Measurements from ENCODE around the gene XIST. TPM values are rescaled to one million over a fixed set of nuclear protein-coding genes. Genes with fewer than 3 reads are reported as not detected.
A peak's percentile ranks its signal among the peaks of the same experiment; 100 is the strongest.

XIST gene
- total RNA-seq, 4 donors from 2014 or later, result 0.73 to 22.6 (median 20.0) TPM; not detected in 1

DNA sequence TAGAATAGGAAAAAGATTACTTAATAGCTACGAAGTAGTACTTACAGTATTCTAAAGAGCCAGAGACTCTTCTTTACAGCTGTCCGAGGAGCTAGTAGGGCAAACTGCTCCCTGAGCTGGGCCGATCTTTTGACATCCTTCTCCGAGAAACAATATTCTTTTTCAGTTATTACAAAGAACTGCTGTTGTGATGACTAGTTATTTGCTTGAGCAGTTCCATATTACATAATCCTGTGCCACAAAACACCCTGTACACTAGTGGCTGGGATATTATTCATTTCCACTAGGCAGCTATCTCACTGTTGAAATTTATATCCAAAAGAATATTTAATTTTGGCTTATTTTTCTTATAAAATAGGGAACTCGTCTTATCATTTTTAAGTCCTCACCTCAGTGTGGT, 11.2 kb downstream of the XIST start:
- in situ Hi-C loops (cut with MboI; ENCODE audit: low sequenced_read_pairs in 4 of 4) (no loop called here), intact Hi-C loops (cut with DNase I; ENCODE audit: low total_unique reads) (no loop called here)
- peak overlapping the region in 1 of 4 donors; percentile 7 for H3K27ac ChIP-seq
- ATAC-seq, result no peak
- H3K4me3 ChIP-seq, result no peak overlapping the region
- H3K36me3 ChIP-seq, result no peaks in the 10 kb centered on the region
- no peak for DNase-seq
- no peaks in the 10 kb centered on the region for H3K9me3 ChIP-seq
- no peak for TF ChIP-seq POLR2A (IDR thresholded peaks at IDR 0.05)
- TF ChIP-seq, protein P1, sequence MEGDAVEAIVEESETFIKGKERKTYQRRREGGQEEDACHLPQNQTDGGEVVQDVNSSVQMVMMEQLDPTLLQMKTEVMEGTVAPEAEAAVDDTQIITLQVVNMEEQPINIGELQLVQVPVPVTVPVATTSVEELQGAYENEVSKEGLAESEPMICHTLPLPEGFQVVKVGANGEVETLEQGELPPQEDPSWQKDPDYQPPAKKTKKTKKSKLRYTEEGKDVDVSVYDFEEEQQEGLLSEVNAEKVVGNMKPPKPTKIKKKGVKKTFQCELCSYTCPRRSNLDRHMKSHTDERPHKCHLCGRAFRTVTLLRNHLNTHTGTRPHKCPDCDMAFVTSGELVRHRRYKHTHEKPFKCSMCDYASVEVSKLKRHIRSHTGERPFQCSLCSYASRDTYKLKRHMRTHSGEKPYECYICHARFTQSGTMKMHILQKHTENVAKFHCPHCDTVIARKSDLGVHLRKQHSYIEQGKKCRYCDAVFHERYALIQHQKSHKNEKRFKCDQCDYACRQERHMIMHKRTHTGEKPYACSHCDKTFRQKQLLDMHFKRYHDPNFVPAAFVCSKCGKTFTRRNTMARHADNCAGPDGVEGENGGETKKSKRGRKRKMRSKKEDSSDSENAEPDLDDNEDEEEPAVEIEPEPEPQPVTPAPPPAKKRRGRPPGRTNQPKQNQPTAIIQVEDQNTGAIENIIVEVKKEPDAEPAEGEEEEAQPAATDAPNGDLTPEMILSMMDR (IDR thresholded peaks at IDR 0.05 in 4 of 5, conservative IDR thresholded peaks at IDR 0.05 in 1 of 5), result no peak
- H3K27me3 ChIP-seq, result no peaks in the 10 kb centered on the region
- peaks cover 0 to 44% of the 10 kb centered on the region in 2 donors for H3K4me1 ChIP-seq

DNA sequence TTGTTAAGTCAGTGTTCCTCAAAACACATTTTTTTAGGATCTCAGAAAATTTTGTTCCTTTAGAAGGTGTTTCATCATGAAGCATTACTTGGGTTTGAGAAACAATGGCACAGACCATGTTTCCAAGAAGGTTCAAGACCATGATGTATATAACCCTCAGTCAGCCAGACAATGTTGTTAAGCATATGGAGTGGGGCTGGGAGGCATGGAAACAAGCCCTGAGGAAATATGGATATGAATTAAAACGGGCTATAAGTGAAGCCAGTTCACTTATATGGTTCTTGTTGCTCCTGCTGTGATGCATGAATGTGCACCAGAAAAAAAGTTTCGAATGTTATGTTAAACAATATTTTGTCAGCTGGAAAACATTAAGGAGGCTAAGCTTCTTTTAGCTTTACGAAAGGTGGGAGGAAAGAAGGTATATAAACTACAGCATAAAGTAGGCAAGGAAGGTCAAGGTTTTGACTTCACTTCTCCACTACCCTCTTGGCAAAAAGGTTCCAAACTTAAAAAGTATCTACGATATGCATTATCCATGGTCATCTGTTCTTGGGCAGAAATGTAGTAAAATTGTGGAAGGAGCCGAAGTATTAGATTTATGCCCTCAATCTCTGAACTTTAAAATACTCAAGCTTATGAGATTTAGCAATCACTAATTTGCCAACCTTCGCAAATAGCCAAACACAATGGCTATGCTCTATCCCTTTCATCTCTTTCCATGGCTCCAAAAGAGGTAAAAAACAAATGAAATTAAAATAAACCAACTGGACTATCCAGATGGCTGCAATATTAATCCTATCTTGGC, 12.2 kb downstream of the XIST start:
- peaks cover 0 to 38% of the 10 kb centered on the region in 2 donors for H3K4me1 ChIP-seq
- intact Hi-C loops (cut with DNase I; ENCODE audit: low total_unique reads) (no loop called here), in situ Hi-C loops (cut with MboI; ENCODE audit: low sequenced_read_pairs in 4 of 4) (no loop called here)
- peak overlapping the region in 1 of 4 donors; percentile 7 for H3K27ac ChIP-seq
- TF ChIP-seq POLR2A (IDR thresholded peaks at IDR 0.05), result no peak
- TF ChIP-seq, protein P1 (IDR thresholded peaks at IDR 0.05 in 4 of 5, conservative IDR thresholded peaks at IDR 0.05 in 1 of 5), result no peak
- no peak for ATAC-seq
- H3K27me3 ChIP-seq, result no peaks in the 10 kb centered on the region
- H3K9me3 ChIP-seq, result no peaks in the 10 kb centered on the region
- H3K36me3 ChIP-seq, result no peaks in the 10 kb centered on the region
- no peak for DNase-seq
- no peak overlapping the region for H3K4me3 ChIP-seq

DNA sequence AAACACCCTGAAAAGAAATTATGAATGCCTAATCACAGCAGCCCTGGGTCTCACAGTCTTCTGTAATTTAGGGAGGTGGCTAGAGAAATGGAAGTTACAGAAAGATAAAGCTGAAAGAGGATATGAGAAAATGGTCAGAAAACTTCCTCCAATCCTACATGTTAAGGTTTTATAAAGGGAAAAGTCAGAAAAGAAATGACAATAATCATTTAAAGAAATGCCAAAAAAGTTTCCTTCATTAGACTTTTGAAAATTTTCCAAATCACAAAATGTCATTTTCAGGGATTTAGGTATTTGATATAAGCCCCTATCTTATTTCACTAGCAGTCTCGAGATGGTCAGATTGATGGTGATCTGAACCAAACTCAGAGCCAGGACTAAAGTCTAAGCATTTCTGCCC, 13.4 kb downstream of the XIST start:
- in situ Hi-C loops (cut with MboI; ENCODE audit: low sequenced_read_pairs in 4 of 4) (no loop called here), intact Hi-C loops (cut with DNase I; ENCODE audit: low total_unique reads) (no loop called here)
- Histone ChIP-seq H3K4me3 (no peak overlapping the region), H3K9me3 (no peaks in the 10 kb centered on the region), H3K27me3 (no peaks in the 10 kb centered on the region), H3K36me3 (no peaks in the 10 kb centered on the region), H3K4me1 (peaks cover 0 to 34% of the 10 kb centered on the region in 2 donors), H3K27ac (peak overlapping the region in 1 of 4 donors; percentile 38)
- DNase-seq (no peak), ATAC-seq (no peak)
- TF ChIP-seq, protein P1 (IDR thresholded peaks at IDR 0.05 in 4 of 5, conservative IDR thresholded peaks at IDR 0.05 in 1 of 5), result no peak
- TF ChIP-seq POLR2A (IDR thresholded peaks at IDR 0.05), result no peak

DNA sequence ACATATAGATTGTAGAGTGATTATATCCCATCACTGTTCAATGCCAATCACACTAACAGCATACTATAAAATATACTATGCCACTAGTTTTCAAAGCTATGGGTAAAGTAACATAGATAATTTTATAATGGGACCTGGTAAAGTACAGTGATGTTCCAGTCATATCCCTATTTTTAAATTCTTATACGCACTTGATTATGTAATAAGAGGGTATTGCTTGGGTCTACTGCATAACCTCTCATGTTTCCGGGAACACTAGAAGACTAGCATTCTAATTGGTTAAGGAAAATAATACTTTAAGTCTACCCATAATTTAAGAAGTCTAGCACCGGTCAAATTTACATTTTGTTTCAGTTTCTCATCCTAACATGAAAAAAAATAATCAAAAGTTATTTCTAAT, 14.4 kb downstream of the XIST start:
- Histone ChIP-seq H3K4me3 (no peak overlapping the region), H3K27me3 (no peaks in the 10 kb centered on the region), H3K9me3 (no peaks in the 10 kb centered on the region), H3K4me1 (peaks cover 0 to 27% of the 10 kb centered on the region in 2 donors), H3K27ac (peak overlapping the region in 2 of 4 donors; percentile 38 to 51), H3K36me3 (no peaks in the 10 kb centered on the region)
- intact Hi-C loops (cut with DNase I; ENCODE audit: low total_unique reads) (no loop called here), in situ Hi-C loops (cut with MboI; ENCODE audit: low sequenced_read_pairs in 4 of 4) (no loop called here)
- DNase-seq (no peak), ATAC-seq (no peak)
- TF ChIP-seq, protein P1 (IDR thresholded peaks at IDR 0.05 in 4 of 5, conservative IDR thresholded peaks at IDR 0.05 in 1 of 5), result no peak
- no peak for TF ChIP-seq POLR2A (IDR thresholded peaks at IDR 0.05)

All from gastrocnemius medialis (tissue), 4 donors.